PC-3 (cell line): ENCODE data around the gene CDC34. TPM values are rescaled to one million over a fixed set of nuclear protein-coding genes. Genes with fewer than 3 reads are reported as not detected.

Experiments
- ATAC-seq: fragments of 200-7000 bp; cut with Tn5 transposase; 2 replicates; pipeline ENCODE4 v1.9.1; 2020; ENCODE audit warnings: mild to moderate bottlenecking, moderate library complexity
- BruUV-seq: library from RNA; stranded (reverse); fragments of 400-500 nt; replicated peaks from 2 replicates; lab custom pipeline; 2021; lab: Mats Ljungman, UMichigan
- CTCF ChIA-PET: fragments of 300-600 bp; sonication (Branson Sonifier 250); formaldehyde crosslinking; loops from one replicate; lab custom pipeline; 2022; ENCODE audit warnings: antibody characterized with exemption; lab: Charles Lee
- POLR2A ChIA-PET: fragments of 300-600 bp; sonication (Branson Sonifier 250); formaldehyde crosslinking; loops from one replicate; lab custom pipeline; 2022; ENCODE audit warnings: antibody characterized with exemption; ENCODE audit not compliant: unreplicated experiment; lab: Charles Lee
- DNase-seq: peaks from one replicate; pipeline ENCODE4 v3.0.0-alpha.2; 2015
- H2AFZ ChIP-seq: fragments of 300-600 bp; sonication (generic); 2 replicates; pipeline ENCODE4 v1.6.0; 2016; ENCODE audit warnings: antibody characterized with exemption, low read length
- H3F3A ChIP-seq: fragments of 300-600 bp; sonication (generic); one replicate; pipeline ENCODE4 v1.6.0; 2017; ENCODE audit warnings: antibody characterized with exemption, low read length, control low read depth, mild to moderate bottlenecking; ENCODE audit not compliant: unreplicated experiment
- H3K27ac ChIP-seq: fragments of 300-600 bp; sonication (generic); 2 replicates; pipeline ENCODE4 v1.5.1; 2016; ENCODE audit warnings: mild to moderate bottlenecking, low read length
- H3K27me3 ChIP-seq: fragments of 300-600 bp; sonication (generic); 2 replicates; pipeline ENCODE4 v1.6.1; 2016; ENCODE audit warnings: low read length, mixed read lengths
- H3K36me3 ChIP-seq: fragments of 300-600 bp; sonication (generic); 2 replicates; pipeline ENCODE4 v1.6.1; 2016; ENCODE audit warnings: low read depth, mixed run types, low read length, mixed read lengths
- H3K4me1 ChIP-seq: fragments of 300-600 bp; sonication (generic); 2 replicates; pipeline ENCODE4 v1.5.1; 2016; ENCODE audit warnings: low read length; ENCODE audit not compliant: insufficient read depth
- H3K4me2 ChIP-seq: fragments of 300-600 bp; sonication (generic); 2 replicates; pipeline ENCODE4 v1.6.0; 2016; ENCODE audit warnings: low read length
- H3K4me3 ChIP-seq: fragments of 300-600 bp; sonication (generic); 2 replicates; pipeline ENCODE4 v1.5.1; 2016; ENCODE audit warnings: mild to moderate bottlenecking, low read length, mixed read lengths
- H3K79me2 ChIP-seq: fragments of 300-600 bp; sonication (generic); 2 replicates; pipeline ENCODE4 v1.6.1; 2017; ENCODE audit warnings: low read length, mixed read lengths
- H3K9ac ChIP-seq: fragments of 300-600 bp; sonication (generic); 2 replicates; pipeline ENCODE4 v1.6.0; 2016; ENCODE audit warnings: mild to moderate bottlenecking, low read length
- H3K9me2 ChIP-seq: fragments of 300-600 bp; sonication (generic); replicated peaks from 2 replicates; pipeline ENCODE4 v1.6.1; 2016; ENCODE audit warnings: mixed run types, low read length, mixed read lengths
- H3K9me3 ChIP-seq: fragments of 300-600 bp; sonication (generic); 2 replicates; pipeline ENCODE4 v1.6.1; 2016; ENCODE audit warnings: low read length, mixed read lengths
- H4K20me1 ChIP-seq: fragments of 300-600 bp; sonication (generic); 2 replicates; pipeline ENCODE4 v1.6.1; 2016; ENCODE audit warnings: low read length, mixed read lengths
- CTCF ChIP-seq: fragments of 300-600 bp; sonication (generic); conservative IDR thresholded peaks from 2 replicates; pipeline ENCODE4 v1.5.1; 2017; ENCODE audit warnings: antibody characterized with exemption, low read depth, mild to moderate bottlenecking, low read length
- EZH2 ChIP-seq: fragments of 300-600 bp; sonication (generic); IDR thresholded peaks from one replicate; pipeline ENCODE4 v1.6.1; 2017; ENCODE audit warnings: antibody characterized with exemption, mild to moderate bottlenecking, low read length; ENCODE audit not compliant: unreplicated experiment
- EZH2phosphoT487 ChIP-seq: fragments of 300-600 bp; sonication (generic); IDR thresholded peaks from 2 replicates; pipeline ENCODE4 v1.6.1; 2018; ENCODE audit warnings: mild to moderate bottlenecking, antibody characterized with exemption, low read length, borderline replicate concordance
- intact Hi-C: fragments of 100-400 bp; cut with micrococcal nuclease; formaldehyde crosslinking; loops from 2 replicates; pipeline ENCODE4 v1.9.0; 2023
- total RNA-seq: library from RNA; depleted of rRNA; stranded (reverse); fragments of >200 nt; gene quantifications from 2 replicates; pipeline ENCODE4 v1.2.3, GENCODE V29; 2014

The CDC34 gene
- total RNA-seq, 1 experiment from 2014 or later: 119 TPM

- CTCF ChIA-PET: no interaction called here
- Histone ChIP-seq H3K4me2 (no peak within 1 kb of the TSS), H2AFZ (no peak within 1 kb of the TSS), H3K9me2 (no peaks in the 10 kb centered on the region), H3K27ac (no peak within 1 kb of the TSS), H4K20me1 (no peaks in the 10 kb centered on the region), H3K36me3 (no peaks in the 10 kb centered on the region), H3K9ac (no peak within 1 kb of the TSS), H3F3A (no peaks in the 10 kb centered on the region), H3K9me3 (no peaks in the 10 kb centered on the region), H3K4me3 (no peak within 1 kb of the TSS), H3K27me3 (no peaks in the 10 kb centered on the region), H3K79me2 (no peaks in the 10 kb centered on the region), H3K4me1 (no peaks in the 10 kb centered on the region)
- BruUV-seq: no TSS peak
- intact Hi-C loops: no loop called here
- DNase-seq (no peak), ATAC-seq (no peak)
- no peak for TF ChIP-seq CTCF
- no peak for TF ChIP-seq EZH2
- TF ChIP-seq EZH2phosphoT487: no peak
- POLR2A ChIA-PET: no interaction called here
These were observed 35.4 kb upstream of the CDC34 start, which contains the start of gene MADCAM1 for GRCh38 chr19:496112-496665. Gene MADCAM1 (plus strand): TSS chr19:496486. CDS start chr19:496500, 14 bp downstream.

DNA sequence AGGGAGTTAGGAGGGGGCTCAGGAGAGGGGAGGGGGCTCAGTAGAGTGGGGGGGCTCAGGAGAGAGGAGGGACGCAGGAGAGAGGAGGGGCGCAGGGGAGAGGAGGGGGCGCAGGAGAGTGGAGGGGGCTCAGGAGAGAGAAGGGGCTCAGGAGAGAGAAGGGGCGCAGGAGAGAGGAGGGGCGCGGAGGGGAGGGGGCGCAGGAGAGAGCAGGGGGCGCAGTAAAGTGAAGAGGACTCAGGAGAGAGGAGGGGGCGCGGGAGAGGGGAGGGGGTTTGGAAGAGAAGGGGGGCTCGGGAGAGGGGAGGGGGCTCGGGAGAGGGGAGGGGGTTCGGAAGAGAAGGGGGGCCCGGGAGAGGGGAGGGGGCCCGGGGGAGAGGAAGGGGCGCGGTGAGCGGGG, 34.6 kb upstream of the CDC34 start:
- no peak overlapping the region for H3K27ac ChIP-seq
- no peak overlapping the region for H3K4me2 ChIP-seq
- H3K9ac ChIP-seq: no peak overlapping the region
- intact Hi-C loops: no loop called here
- H3K4me3 ChIP-seq: no peak overlapping the region
- ChIA-PET CTCF (no interaction called here), POLR2A (no interaction called here)
- no peak overlapping the region for H2AFZ ChIP-seq
- H3F3A ChIP-seq: no peaks in the 10 kb centered on the region
- H3K79me2 ChIP-seq: no peaks in the 10 kb centered on the region
- H3K9me2 ChIP-seq: no peaks in the 10 kb centered on the region
- no peak for TF ChIP-seq CTCF
- TF ChIP-seq EZH2: no peak
- no peak for TF ChIP-seq EZH2phosphoT487
- no peaks in the 10 kb centered on the region for H3K27me3 ChIP-seq
- H3K36me3 ChIP-seq: no peaks in the 10 kb centered on the region
- ATAC-seq (no peak), DNase-seq (no peak)
- H4K20me1 ChIP-seq: no peaks in the 10 kb centered on the region
- H3K9me3 ChIP-seq: no peaks in the 10 kb centered on the region
- no TSS peak for BruUV-seq
- no peaks in the 10 kb centered on the region for H3K4me1 ChIP-seq

DNA sequence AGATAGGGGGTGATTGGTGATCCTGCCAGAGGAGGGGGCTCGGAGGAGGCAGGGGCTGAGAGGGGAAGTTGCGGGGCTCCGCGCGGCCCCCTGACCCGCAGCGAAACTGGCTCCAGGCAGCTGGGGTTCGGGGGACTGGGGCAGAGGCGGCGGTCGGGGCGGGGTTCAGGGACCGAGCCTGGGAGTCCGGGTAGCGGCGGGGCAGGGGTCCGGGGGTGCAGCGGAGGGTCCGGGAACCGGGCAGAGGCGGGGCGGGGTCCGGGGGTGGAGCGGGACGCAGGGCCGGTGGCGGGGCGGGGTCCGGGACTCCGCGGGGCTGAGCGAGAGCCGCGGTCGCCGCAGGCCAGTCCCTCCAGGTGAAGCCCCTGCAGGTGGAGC, 34.1 kb upstream of the CDC34 start:
- Histone ChIP-seq H3K4me2 (no peak overlapping the region), H4K20me1 (no peaks in the 10 kb centered on the region), H3K9me2 (no peaks in the 10 kb centered on the region), H3K27me3 (no peaks in the 10 kb centered on the region), H2AFZ (no peak overlapping the region), H3K4me3 (no peak overlapping the region), H3K36me3 (no peaks in the 10 kb centered on the region), H3F3A (no peaks in the 10 kb centered on the region), H3K9ac (no peak overlapping the region), H3K79me2 (no peaks in the 10 kb centered on the region), H3K9me3 (no peaks in the 10 kb centered on the region), H3K4me1 (no peaks in the 10 kb centered on the region), H3K27ac (no peak overlapping the region)
- intact Hi-C loops: no loop called here
- no peak for ATAC-seq
- no TSS peak for BruUV-seq
- POLR2A ChIA-PET: no interaction called here
- DNase-seq: no peak
- CTCF ChIA-PET: interaction anchor here (0.9 kb wide), 1 partner anchor 9 kb away, joined by 4 read pairs; no protein-coding TSS in a partner anchor
- TF ChIP-seq EZH2phosphoT487 (no peak), CTCF (no peak), EZH2 (no peak)
